Measurements from ENCODE around the gene DCBLD2. TPM values are rescaled to one million over a fixed set of nuclear protein-coding genes. Genes with fewer than 3 reads are reported as not detected.
A peak's percentile ranks its signal among the peaks of the same experiment; 100 is the strongest.

DCBLD2 gene
- total RNA-seq, 6 donors from 2014 or later, result 20.4 to 42.8 (median 27.8) TPM

- Histone ChIP-seq H3K4me3 (no peak overlapping the region), H3K9me3 (no peaks in the 10 kb centered on the region), H3K4me1 (peaks cover 0 to 6% (median 0%) of the 10 kb centered on the region in 4 donors), H3K27ac (no peak overlapping the region), H3K36me3 (peaks cover 0 to 13% (median under 1%) of the 10 kb centered on the region in 4 donors), H3K27me3 (no peaks in the 10 kb centered on the region)
- DNase-seq (peak in 1 of 2 donors; percentile 78), ATAC-seq (ENCODE audit: low FRiP score in 2 of 2) (peak in 1 of 2 donors; percentile 78)
- TF ChIP-seq EP300 (IDR thresholded peaks at IDR 0.05), result no peak
- no peak for TF ChIP-seq POLR2A (IDR thresholded peaks at IDR 0.05)
- TF ChIP-seq CTCF (IDR thresholded peaks at IDR 0.05), result peak in 5 of 6 experiments; percentile 59 to 69 (median 60)
- 49 to 63% methylated on average over 5 of the region's 5 CpGs for WGBS, 2 donors
Measured at GRCh38 chr3:98812851-98813374, 88.6 kb downstream of the DCBLD2 start.

- Histone ChIP-seq H3K4me1 (peaks cover 0 to 3% (median 0%) of the 10 kb centered on the region in 4 donors), H3K27me3 (no peaks in the 10 kb centered on the region), H3K36me3 (peaks cover 0 to 18% (median 6%) of the 10 kb centered on the region in 4 donors), H3K9me3 (no peaks in the 10 kb centered on the region), H3K27ac (no peak overlapping the region), H3K4me3 (no peak overlapping the region)
- TF ChIP-seq CTCF (IDR thresholded peaks at IDR 0.05), result no peak
- ATAC-seq (ENCODE audit: low FRiP score in 2 of 2) (no peak), DNase-seq (no peak)
- WGBS, 2 donors, result 48 to 49% methylated on average over 6 of the region's 6 CpGs
Measured at GRCh38 chr3:98811048-98811447, 90.4 kb downstream of the DCBLD2 start.

GRCh38 chr3:98809557-98809956 lies 91.9 kb downstream of the DCBLD2 start:
- WGBS, 2 donors, result 61 to 82% methylated on average over 3 of the region's 3 CpGs
- Histone ChIP-seq H3K27ac (no peak overlapping the region), H3K4me1 (peaks cover 0 to 3% (median 0%) of the 10 kb centered on the region in 4 donors), H3K4me3 (no peak overlapping the region), H3K9me3 (no peaks in the 10 kb centered on the region), H3K27me3 (no peaks in the 10 kb centered on the region), H3K36me3 (peaks cover 0 to 27% (median 8%) of the 10 kb centered on the region in 4 donors)
- peak in 1 of 2 donors; percentile 49 for ATAC-seq (ENCODE audit: low FRiP score in 2 of 2)
- no peak for DNase-seq
- TF ChIP-seq EP300 (IDR thresholded peaks at IDR 0.05) (no peak), POLR2AphosphoS5 (IDR thresholded peaks at IDR 0.05) (no peak), POLR2A (IDR thresholded peaks at IDR 0.05) (no peak), CTCF (IDR thresholded peaks at IDR 0.05) (no peak)

GRCh38 chr3:98808071-98808470 lies 93.4 kb downstream of the DCBLD2 start:
- no peaks in the 10 kb centered on the region for H3K27me3 ChIP-seq
- no peak overlapping the region for H3K4me3 ChIP-seq
- ATAC-seq (ENCODE audit: low FRiP score in 2 of 2) (no peak), DNase-seq (no peak)
- H3K4me1 ChIP-seq, result peaks cover 0 to 3% (median 0%) of the 10 kb centered on the region in 4 donors
- peaks cover 0 to 23% (median 8%) of the 10 kb centered on the region in 4 donors for H3K36me3 ChIP-seq
- H3K9me3 ChIP-seq, result no peaks in the 10 kb centered on the region
- H3K27ac ChIP-seq, result no peak overlapping the region
- WGBS, 2 donors, result 91 to 93% methylated on average over 2 of the region's 2 CpGs
- TF ChIP-seq POLR2AphosphoS5 (IDR thresholded peaks at IDR 0.05) (no peak), POLR2A (IDR thresholded peaks at IDR 0.05) (no peak), EP300 (IDR thresholded peaks at IDR 0.05) (no peak), CTCF (IDR thresholded peaks at IDR 0.05) (no peak)

GRCh38 chr3:98807561-98807960 lies 93.9 kb downstream of the DCBLD2 start:
- no peaks in the 10 kb centered on the region for H3K27me3 ChIP-seq
- no peak for DNase-seq
- WGBS, 2 donors, result 64 to 75% methylated on average over 1 of the region's 1 CpG
- H3K4me3 ChIP-seq, result no peak overlapping the region
- no peaks in the 10 kb centered on the region for H3K9me3 ChIP-seq
- peaks cover 0 to 23% (median 8%) of the 10 kb centered on the region in 4 donors for H3K36me3 ChIP-seq
- H3K27ac ChIP-seq, result no peak overlapping the region
- peaks cover 0 to 3% (median 0%) of the 10 kb centered on the region in 4 donors for H3K4me1 ChIP-seq
- TF ChIP-seq POLR2A (IDR thresholded peaks at IDR 0.05), result no peak
- no peak for TF ChIP-seq EP300 (IDR thresholded peaks at IDR 0.05)
- no peak for TF ChIP-seq POLR2AphosphoS5 (IDR thresholded peaks at IDR 0.05)
- no peak for TF ChIP-seq CTCF (IDR thresholded peaks at IDR 0.05)
- no peak for ATAC-seq (ENCODE audit: low FRiP score in 2 of 2)

All from upper lobe of left lung (tissue), 6 donors.